GM21737 (cell line): Measurements from ENCODE around the gene FRY.

Source experiments
- ATAC-seq: cut with Tn5 transposase; IDR thresholded peaks from one replicate; pipeline ENCODE4 v1.9.1; 2021; ENCODE audit warnings: mild to moderate bottlenecking, moderate library complexity; ENCODE audit not compliant: unreplicated experiment

The FRY gene

GRCh38 chr13:32347651-32348050 is 316.1 kb downstream of the FRY start:
- ATAC-seq: no peak
